Activated naive CD8-positive, alpha-beta T cell treated with anti-CD3 and anti-CD28 coated beads, Interleukin-2, amount 50 U/mL, for 16 hours (primary cell): ENCODE measurements around the gene THG1L.

ENCODE experiments used
- DNase-seq: peaks from one replicate; pipeline ENCODE4 v3.0.0-alpha.2; 2020; ENCODE audit warnings: low read depth, low spot score

The THG1L gene

GRCh38 chr5:157758706-157759105 lies 27.5 kb downstream of the THG1L start:
- no peak for DNase-seq

GRCh38 chr5:157761690-157762621 lies 30.7 kb downstream of the THG1L start:
- no peak for DNase-seq

- DNase-seq, result no peak
These were observed 33.3 kb downstream of the THG1L start for GRCh38 chr5:157764531-157764930.

- DNase-seq, result no peak
These were observed 35.2 kb downstream of the THG1L start for GRCh38 chr5:157766442-157766841.

GRCh38 chr5:157766902-157767301 lies 35.7 kb downstream of the THG1L start:
- DNase-seq, result no peak

GRCh38 chr5:157767689-157768088 lies 36.5 kb downstream of the THG1L start:
- DNase-seq, result no peak

GRCh38 chr5:157770665-157771064 lies 39.4 kb downstream of the THG1L start:
- DNase-seq, result no peak

GRCh38 chr5:157772127-157772526 lies 40.9 kb downstream of the THG1L start:
- DNase-seq, result no peak

GRCh38 chr5:157778121-157778805 lies 47.0 kb downstream of the THG1L start:
- DNase-seq, result no peak

GRCh38 chr5:157779221-157779620 lies 48.0 kb downstream of the THG1L start:
- no peak for DNase-seq

- DNase-seq, result no peak
These were observed 54.6 kb downstream of the THG1L start for GRCh38 chr5:157785801-157786200.
